Chondrocyte (in vitro differentiated cells): ENCODE results near the gene VHLL. TPM values are rescaled to one million over a fixed set of nuclear protein-coding genes. Genes with fewer than 3 reads are reported as not detected.
"Not testable (repeated sequence)": the region's sequence is repeated elsewhere in the genome, so short reads cannot be mapped to it uniquely, and the experiment has no call there.

Experiments
- DNase-seq: peaks from one replicate; pipeline ENCODE4 v3.0.0; 2021; ENCODE audit warnings: mixed read lengths, low spot score
- H3K27ac Mint-ChIP-seq: one replicate; pipeline ENCODE4 v1.8.0; 2021; ENCODE audit warnings: mild to moderate bottlenecking, moderate library complexity, mixed read lengths; ENCODE audit not compliant: unreplicated experiment
- H3K27me3 Mint-ChIP-seq: 2 replicates; pipeline ENCODE4 v1.8.0; 2021; ENCODE audit warnings: low read depth, mixed read lengths
- H3K36me3 Mint-ChIP-seq: 2 replicates; pipeline ENCODE4 v1.8.0; 2021; ENCODE audit warnings: low read depth, mixed read lengths
- H3K4me1 Mint-ChIP-seq: 2 replicates; pipeline ENCODE4 v1.8.0; 2021; ENCODE audit warnings: low read depth, mild to moderate bottlenecking, mixed read lengths
- H3K4me3 Mint-ChIP-seq: one replicate; pipeline ENCODE4 v1.8.0; 2021; ENCODE audit warnings: mild to moderate bottlenecking, moderate library complexity, mixed read lengths; ENCODE audit not compliant: unreplicated experiment
- H3K9me3 Mint-ChIP-seq: 2 replicates; pipeline ENCODE4 v1.8.0; 2021; ENCODE audit warnings: low read depth, mixed read lengths
- CTCF ChIP-seq: fragments of 200-600 bp; sonication (generic); IDR thresholded peaks from 2 replicates; pipeline ENCODE4 v1.5.0; 2021; ENCODE audit warnings: antibody characterized with exemption, mild to moderate bottlenecking, moderate library complexity
- total RNA-seq: library from RNA; stranded (reverse); gene quantifications from 3 replicates; pipeline ENCODE4 v1.2.1, GENCODE V29; 2021

Gene VHLL
- total RNA-seq, 1 donor from 2014 or later, result not detected

GRCh38 chr1:156336242-156336641 lies 37.1 kb upstream of the VHLL start:
- Mint-ChIP-seq H3K4me1 (peaks cover 27% of the 10 kb centered on the region), H3K9me3 (no peaks in the 10 kb centered on the region), H3K4me3 (peak overlapping the region; percentile 99), H3K27ac (no peak overlapping the region), H3K36me3 (peaks cover 9% of the 10 kb centered on the region), H3K27me3 (no peaks in the 10 kb centered on the region)
- TF ChIP-seq CTCF, result peak; percentile 44
- DNase-seq, result no peak

- H3K9me3 Mint-ChIP-seq, H3K4me3 Mint-ChIP-seq, DNase-seq, H3K4me1 Mint-ChIP-seq, H3K27me3 Mint-ChIP-seq, H3K27ac Mint-ChIP-seq: not testable (repeated sequence)
- peaks cover 22% of the 10 kb centered on the region for H3K36me3 Mint-ChIP-seq
These were observed 24.1 kb upstream of the VHLL start for GRCh38 chr1:156323179-156323578.

GRCh38 chr1:156320560-156320959 lies 21.5 kb upstream of the VHLL start:
- TF ChIP-seq CTCF, result no peak
- H3K4me3 Mint-ChIP-seq, result no peak overlapping the region
- DNase-seq, result no peak
- no peaks in the 10 kb centered on the region for H3K27me3 Mint-ChIP-seq
- H3K36me3 Mint-ChIP-seq, result peaks cover 31% of the 10 kb centered on the region
- no peak overlapping the region for H3K27ac Mint-ChIP-seq
- H3K9me3 Mint-ChIP-seq, result no peaks in the 10 kb centered on the region
- H3K4me1 Mint-ChIP-seq, result no peaks in the 10 kb centered on the region

- Mint-ChIP-seq H3K27me3 (no peaks in the 10 kb centered on the region), H3K9me3 (no peaks in the 10 kb centered on the region), H3K36me3 (peaks cover 33% of the 10 kb centered on the region), H3K4me1 (no peaks in the 10 kb centered on the region), H3K27ac (no peak overlapping the region), H3K4me3 (no peak overlapping the region)
- TF ChIP-seq CTCF, result peak; percentile 83
- DNase-seq, result no peak
These were observed 20.6 kb upstream of the VHLL start for GRCh38 chr1:156319664-156320063.

GRCh38 chr1:156316909-156317308 lies 17.8 kb upstream of the VHLL start:
- no peak for DNase-seq
- Mint-ChIP-seq H3K27ac (no peak overlapping the region), H3K27me3 (no peaks in the 10 kb centered on the region), H3K36me3 (peaks cover 38% of the 10 kb centered on the region), H3K4me3 (no peak overlapping the region), H3K4me1 (no peaks in the 10 kb centered on the region), H3K9me3 (no peaks in the 10 kb centered on the region)
- TF ChIP-seq CTCF, result no peak

GRCh38 chr1:156310962-156311361 lies 11.9 kb upstream of the VHLL start:
- TF ChIP-seq CTCF, result no peak
- H3K36me3 Mint-ChIP-seq, result peaks cover 40% of the 10 kb centered on the region
- H3K27ac Mint-ChIP-seq, result no peak overlapping the region
- no peaks in the 10 kb centered on the region for H3K27me3 Mint-ChIP-seq
- H3K4me3 Mint-ChIP-seq, result no peak overlapping the region
- no peaks in the 10 kb centered on the region for H3K4me1 Mint-ChIP-seq
- no peak for DNase-seq
- H3K9me3 Mint-ChIP-seq, result no peaks in the 10 kb centered on the region
